ENCODE measurements around the gene HDX.

GRCh38 chrX:84475101-84475500 lies 27.2 kb downstream of the HDX start:
- TF ChIP-seq, protein P1, sequence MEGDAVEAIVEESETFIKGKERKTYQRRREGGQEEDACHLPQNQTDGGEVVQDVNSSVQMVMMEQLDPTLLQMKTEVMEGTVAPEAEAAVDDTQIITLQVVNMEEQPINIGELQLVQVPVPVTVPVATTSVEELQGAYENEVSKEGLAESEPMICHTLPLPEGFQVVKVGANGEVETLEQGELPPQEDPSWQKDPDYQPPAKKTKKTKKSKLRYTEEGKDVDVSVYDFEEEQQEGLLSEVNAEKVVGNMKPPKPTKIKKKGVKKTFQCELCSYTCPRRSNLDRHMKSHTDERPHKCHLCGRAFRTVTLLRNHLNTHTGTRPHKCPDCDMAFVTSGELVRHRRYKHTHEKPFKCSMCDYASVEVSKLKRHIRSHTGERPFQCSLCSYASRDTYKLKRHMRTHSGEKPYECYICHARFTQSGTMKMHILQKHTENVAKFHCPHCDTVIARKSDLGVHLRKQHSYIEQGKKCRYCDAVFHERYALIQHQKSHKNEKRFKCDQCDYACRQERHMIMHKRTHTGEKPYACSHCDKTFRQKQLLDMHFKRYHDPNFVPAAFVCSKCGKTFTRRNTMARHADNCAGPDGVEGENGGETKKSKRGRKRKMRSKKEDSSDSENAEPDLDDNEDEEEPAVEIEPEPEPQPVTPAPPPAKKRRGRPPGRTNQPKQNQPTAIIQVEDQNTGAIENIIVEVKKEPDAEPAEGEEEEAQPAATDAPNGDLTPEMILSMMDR (IDR thresholded peaks at IDR 0.05) = no peak
- no peak for TF ChIP-seq POLR2A (IDR thresholded peaks at IDR 0.05)

All from thyroid gland (tissue), 4 donors.